ENCODE results near the gene ADCK1. TPM values are rescaled to one million over a fixed set of nuclear protein-coding genes. Genes with fewer than 3 reads are reported as not detected.

The ADCK1 gene
- total and polyA plus RNA-seq, 9 of the 15 experiments (the other 6 are each of a cell fraction or from before 2014, with no cell fraction given), result 2.8 to 8.9 (median 4.3) TPM

GRCh38 chr14:77882636-77883035, 82.7 kb downstream of the ADCK1 start:
- FAIRE-seq (no peak), ATAC-seq (no peak; the same call in 2 of the 3 replicates), DNase-seq (ENCODE audit: extremely low read depth in 1 of 4, low spot score in 3 of 4) (peak in 1 of 4 experiments; percentile 17)
- Histone ChIP-seq H2AFZ (ENCODE audit: low read depth, low read length) (no peak overlapping the region), H3K36me3 (ENCODE audit: control insufficient read depth, insufficient read depth, low read length) (0 out of 3 replicates have a peak, but pooled peaks cover under 1% of the 10 kb centered on the region), H3K4me2 (ENCODE audit: insufficient read depth, low read length) (no peak overlapping the region), H3K4me3 (no peak overlapping the region), H3K27ac (ENCODE audit: extremely low read depth, low read depth, low read length) (no peak overlapping the region), H3K9ac (ENCODE audit: insufficient read depth in 1 of 2, low read depth in 2 of 2, low read length in 2 of 2) (0 out of 4 replicates have a peak overlapping the region, but pooled peaks of 1 of the 2 experiments have one; percentile 45), H3K9me3 (replicated peaks; ENCODE audit: control insufficient read depth, insufficient read depth, low read depth, low read length) (no peaks in the 10 kb centered on the region), H3K9me1 (ENCODE audit: control insufficient read depth, insufficient read depth, low read length) (no peaks in the 10 kb centered on the region), H3K27me3 (ENCODE audit: control insufficient read depth in 2 of 2, insufficient read depth in 2 of 2, low read length in 2 of 2) (no peaks in the 10 kb centered on the region), H4K20me1 (replicated peaks; ENCODE audit: control insufficient read depth, insufficient read depth, low read length) (no peaks in the 10 kb centered on the region), H3K4me1 (replicated peaks in 1 of 2; ENCODE audit: control insufficient read depth in 2 of 2, insufficient read depth in 2 of 2, low read length in 2 of 2) (peaks cover 19 to 36% of the 10 kb centered on the region in 2 experiments; a peak in 3 of 5 replicates), H3K79me2 (ENCODE audit: control insufficient read depth, insufficient read depth, low read length) (no peaks in the 10 kb centered on the region)
- BruUV-seq (replicated peaks), result no TSS peak
- 48% methylated on average over 3 of the region's 4 CpGs for WGBS (ENCODE audit: insufficient coverage, low coverage, missing lambda C conversion rate)
- in situ Hi-C loops (cut with MboI), result no loop called here
- intact Hi-C loops (cut with micrococcal nuclease), result no loop called here
- CTCF ChIA-PET (ENCODE audit: low intra/inter-chr PET ratio), result no interaction called here
- TF ChIP-seq BDP1 (IDR thresholded peaks at IDR 0.05; ENCODE audit: insufficient read depth, insufficient read length) (no peak), ZNF444 (CRISPR knock-in tag; IDR thresholded peaks at IDR 0.05) (no peak), GABPA (tag; conservative IDR thresholded peaks at IDR 0.05; ENCODE audit: low read depth) (no peak), MED1 (CRISPR knock-in tag; IDR thresholded peaks at IDR 0.05; ENCODE audit: borderline replicate concordance) (no peak), ZNF398 (CRISPR knock-in tag; IDR thresholded peaks at IDR 0.05) (no peak), ATF3 (IDR thresholded peaks at IDR 0.05) (peak; percentile 32; the same call in 1 of the 2 replicates), ATF3 (CRISPR knock-in tag; conservative IDR thresholded peaks at IDR 0.05) (no peak)
- POLR2A ChIA-PET, result no interaction called here

Measured in K562 (cell line).